ENCODE measurements around the gene JMJD6. TPM values are rescaled to one million over a fixed set of nuclear protein-coding genes. Genes with fewer than 3 reads are reported as not detected.
A peak's percentile ranks its signal among the peaks of the same experiment; 100 is the strongest.

The JMJD6 gene
- total RNA-seq, 4 donors from 2014 or later, result 13.8 to 22.1 (median 17.7) TPM

DNA sequence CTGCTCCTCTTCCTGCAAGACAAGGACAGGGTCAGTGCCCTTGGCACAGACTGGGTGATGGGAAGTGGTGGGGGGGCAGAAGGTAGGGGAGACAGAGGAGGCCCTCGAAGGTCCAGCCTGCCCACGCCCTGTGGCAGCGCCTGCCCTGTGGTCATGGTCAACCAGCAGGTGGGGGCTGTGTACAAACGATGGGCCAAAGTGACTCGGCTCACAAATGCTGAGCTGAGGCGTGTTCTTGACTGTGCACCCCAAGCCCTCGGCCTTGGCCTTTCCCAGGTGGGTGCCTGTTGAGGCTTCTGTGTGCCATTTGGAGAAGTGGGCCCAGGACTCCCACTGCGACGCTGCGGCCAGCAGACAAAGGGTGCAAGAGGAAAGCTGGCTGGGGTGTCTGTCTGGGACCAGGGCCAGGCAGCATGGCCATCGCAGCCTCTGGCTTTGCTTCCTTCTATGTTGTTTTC, 38.2 kb downstream of the JMJD6 start:
- Histone ChIP-seq H3K9me3 (no peaks in the 10 kb centered on the region), H3K36me3 (peaks cover 10% of the 10 kb centered on the region), H3K4me3 (peak overlapping the region; percentile 7), H3K27ac (peak overlapping the region; percentile 92), H3K4me1 (peaks cover 45% of the 10 kb centered on the region), H3K27me3 (no peaks in the 10 kb centered on the region)
- WGBS, result 61% methylated on average over 11 of the region's 11 CpGs
- TF ChIP-seq POLR2A (IDR thresholded peaks at IDR 0.05) (no peak), EP300 (IDR thresholded peaks at IDR 0.05) (no peak), POLR2AphosphoS5 (IDR thresholded peaks at IDR 0.05) (no peak)
- TF ChIP-seq, protein P1, sequence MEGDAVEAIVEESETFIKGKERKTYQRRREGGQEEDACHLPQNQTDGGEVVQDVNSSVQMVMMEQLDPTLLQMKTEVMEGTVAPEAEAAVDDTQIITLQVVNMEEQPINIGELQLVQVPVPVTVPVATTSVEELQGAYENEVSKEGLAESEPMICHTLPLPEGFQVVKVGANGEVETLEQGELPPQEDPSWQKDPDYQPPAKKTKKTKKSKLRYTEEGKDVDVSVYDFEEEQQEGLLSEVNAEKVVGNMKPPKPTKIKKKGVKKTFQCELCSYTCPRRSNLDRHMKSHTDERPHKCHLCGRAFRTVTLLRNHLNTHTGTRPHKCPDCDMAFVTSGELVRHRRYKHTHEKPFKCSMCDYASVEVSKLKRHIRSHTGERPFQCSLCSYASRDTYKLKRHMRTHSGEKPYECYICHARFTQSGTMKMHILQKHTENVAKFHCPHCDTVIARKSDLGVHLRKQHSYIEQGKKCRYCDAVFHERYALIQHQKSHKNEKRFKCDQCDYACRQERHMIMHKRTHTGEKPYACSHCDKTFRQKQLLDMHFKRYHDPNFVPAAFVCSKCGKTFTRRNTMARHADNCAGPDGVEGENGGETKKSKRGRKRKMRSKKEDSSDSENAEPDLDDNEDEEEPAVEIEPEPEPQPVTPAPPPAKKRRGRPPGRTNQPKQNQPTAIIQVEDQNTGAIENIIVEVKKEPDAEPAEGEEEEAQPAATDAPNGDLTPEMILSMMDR (IDR thresholded peaks at IDR 0.05), result no peak
- no peak for DNase-seq (ENCODE audit: low spot score in 2 of 2)

DNA sequence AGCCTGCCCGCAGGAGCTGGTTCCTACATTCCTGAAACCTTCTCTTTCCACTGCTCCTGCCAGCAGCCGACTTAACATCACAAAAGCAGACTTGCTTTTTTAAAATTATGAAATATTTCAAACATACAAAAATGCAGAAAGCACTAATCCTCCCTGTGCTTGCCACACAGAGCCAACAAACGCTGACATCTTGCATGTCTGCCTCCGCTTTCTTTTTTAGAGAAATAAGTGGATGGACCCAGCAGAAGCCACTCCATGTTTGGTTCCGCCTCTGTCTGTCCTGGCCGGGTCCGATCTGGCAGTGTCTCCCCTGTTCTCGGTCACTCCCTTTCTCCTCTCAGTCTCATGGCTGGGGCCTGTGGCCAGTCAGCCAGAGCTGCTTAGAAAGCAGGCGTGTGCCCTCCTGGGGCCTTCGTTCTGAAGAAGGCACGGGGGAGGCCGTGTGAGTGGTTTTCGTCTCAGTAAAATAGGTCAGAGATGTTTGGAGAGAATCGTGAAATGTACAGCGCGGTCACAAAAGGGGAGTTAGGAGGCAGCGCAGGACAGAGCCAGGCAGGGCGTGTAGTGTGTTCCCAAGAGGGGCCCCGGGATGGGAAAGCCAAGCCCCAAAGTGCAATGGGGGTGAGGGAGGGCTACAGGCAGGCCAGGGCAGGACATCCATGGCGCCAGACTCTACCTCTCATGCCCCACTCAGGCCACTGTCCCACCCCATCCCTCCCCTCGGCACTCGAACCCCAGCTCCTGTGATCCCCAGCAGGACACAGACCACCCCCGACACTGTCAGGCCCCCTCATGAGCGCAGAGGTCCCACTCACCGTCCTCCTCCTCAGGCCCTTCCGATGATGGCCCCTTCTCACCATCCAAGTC, 38.9 kb downstream of the JMJD6 start:
- no peak for DNase-seq (ENCODE audit: low spot score in 2 of 2)
- Histone ChIP-seq H3K9me3 (no peaks in the 10 kb centered on the region), H3K4me1 (peaks cover 51% of the 10 kb centered on the region), H3K36me3 (peaks cover 10% of the 10 kb centered on the region), H3K27me3 (no peaks in the 10 kb centered on the region), H3K4me3 (peak overlapping the region; percentile 7), H3K27ac (peak overlapping the region; percentile 92)
- TF ChIP-seq, protein P1 (IDR thresholded peaks at IDR 0.05), result no peak
- no peak for TF ChIP-seq EP300 (IDR thresholded peaks at IDR 0.05)
- no peak for TF ChIP-seq POLR2AphosphoS5 (IDR thresholded peaks at IDR 0.05)
- no peak for TF ChIP-seq POLR2A (IDR thresholded peaks at IDR 0.05)
- WGBS, result 76% methylated on average over 26 of the region's 26 CpGs

DNA sequence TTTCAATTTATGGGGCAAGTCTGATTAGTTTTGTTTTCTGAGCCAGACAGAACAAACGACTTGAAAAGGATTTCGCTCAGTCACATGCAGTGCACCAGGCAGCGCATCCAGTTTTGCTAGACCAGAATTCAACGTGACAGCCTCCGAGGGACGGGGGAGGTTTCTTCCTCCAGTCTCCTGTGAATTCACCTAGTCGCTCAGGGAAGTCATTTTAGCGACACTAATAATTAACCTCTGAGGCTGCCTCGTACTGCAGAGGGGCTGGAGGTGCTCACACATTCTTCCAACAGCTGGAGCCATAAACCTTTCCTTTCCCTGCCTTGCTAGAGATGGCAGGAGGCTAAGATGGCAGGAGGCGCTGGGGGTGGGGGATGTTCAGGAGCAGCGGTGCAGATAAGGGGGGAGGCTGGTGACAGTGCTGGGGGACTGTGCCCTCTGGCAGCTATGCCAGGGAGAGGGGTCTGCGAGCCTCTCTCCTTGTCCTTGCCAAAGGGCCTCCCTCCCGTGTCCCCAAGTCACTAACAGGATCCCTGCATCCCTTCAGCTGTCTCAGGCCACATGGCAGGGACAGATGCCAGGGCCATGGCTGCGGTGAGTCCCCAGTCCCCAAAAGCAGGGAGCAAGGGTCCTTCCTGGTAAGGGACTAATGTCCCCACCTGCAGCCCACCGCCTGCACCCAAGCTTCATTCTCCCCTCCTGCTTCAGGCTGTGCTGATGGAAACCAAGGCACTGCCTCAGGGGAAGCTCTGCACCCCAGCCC, 39.7 kb downstream of the JMJD6 start:
- H3K4me1 ChIP-seq, result peaks cover 60% of the 10 kb centered on the region
- H3K9me3 ChIP-seq, result no peaks in the 10 kb centered on the region
- WGBS, result 62% methylated on average over 15 of the region's 15 CpGs
- TF ChIP-seq EP300 (IDR thresholded peaks at IDR 0.05) (no peak), POLR2AphosphoS5 (IDR thresholded peaks at IDR 0.05) (no peak), POLR2A (IDR thresholded peaks at IDR 0.05) (no peak)
- TF ChIP-seq, protein P1 (IDR thresholded peaks at IDR 0.05), result no peak
- peaks cover 10% of the 10 kb centered on the region for H3K36me3 ChIP-seq
- no peak for DNase-seq (ENCODE audit: low spot score in 2 of 2)
- H3K4me3 ChIP-seq, result no peak overlapping the region
- H3K27ac ChIP-seq, result peak overlapping the region; percentile 92
- no peaks in the 10 kb centered on the region for H3K27me3 ChIP-seq

DNA sequence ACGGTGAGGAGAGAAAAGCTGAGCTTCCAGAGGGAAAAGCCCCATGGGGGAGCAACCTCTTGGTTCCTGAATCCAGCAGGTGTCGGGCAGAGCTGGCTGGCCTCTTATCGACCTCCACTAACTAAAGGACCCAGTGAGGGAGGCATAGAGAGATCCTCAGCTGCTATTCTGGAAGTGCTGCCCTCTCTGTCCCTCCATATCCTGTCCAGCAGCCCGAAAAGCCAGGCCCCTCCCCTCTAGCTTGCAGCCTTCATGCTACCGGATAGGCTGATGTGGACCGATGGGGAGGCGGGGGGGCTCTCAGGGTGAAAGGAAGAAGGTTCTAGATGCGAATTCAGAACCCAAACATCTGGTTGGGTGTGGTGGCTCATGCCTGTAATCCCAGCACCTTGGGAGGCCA, 40.6 kb downstream of the JMJD6 start:
- H3K27ac ChIP-seq, result no peak overlapping the region
- H3K4me1 ChIP-seq, result peaks cover 63% of the 10 kb centered on the region
- H3K4me3 ChIP-seq, result no peak overlapping the region
- WGBS, result 86% methylated on average over 8 of the region's 8 CpGs
- peaks cover 11% of the 10 kb centered on the region for H3K36me3 ChIP-seq
- H3K9me3 ChIP-seq, result no peaks in the 10 kb centered on the region
- TF ChIP-seq POLR2A (IDR thresholded peaks at IDR 0.05), result no peak
- TF ChIP-seq, protein P1 (IDR thresholded peaks at IDR 0.05), result no peak
- no peak for TF ChIP-seq EP300 (IDR thresholded peaks at IDR 0.05)
- TF ChIP-seq POLR2AphosphoS5 (IDR thresholded peaks at IDR 0.05), result no peak
- no peaks in the 10 kb centered on the region for H3K27me3 ChIP-seq
- no peak for DNase-seq (ENCODE audit: low spot score in 2 of 2)

DNA sequence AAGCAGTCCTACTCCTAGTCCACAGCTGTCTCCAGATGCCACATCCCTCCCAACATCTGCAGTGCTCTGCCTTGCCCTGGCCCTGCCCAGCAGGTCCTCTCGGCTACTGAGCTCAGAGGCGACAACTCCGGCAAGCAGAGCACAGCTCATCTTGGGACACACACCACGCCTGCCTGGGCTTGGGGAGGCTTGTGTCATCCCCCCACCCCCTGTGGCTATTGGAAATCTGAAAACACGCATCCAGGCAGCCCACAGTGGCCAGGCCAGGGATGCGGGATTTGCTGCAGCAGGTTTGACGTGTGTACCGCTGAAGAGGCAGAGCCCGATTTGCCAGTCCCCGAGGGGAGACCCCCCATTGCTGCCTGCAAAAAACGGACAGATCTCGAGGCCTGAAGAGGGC, 41.0 kb downstream of the JMJD6 start:
- Histone ChIP-seq H3K9me3 (no peaks in the 10 kb centered on the region), H3K4me1 (peaks cover 63% of the 10 kb centered on the region), H3K4me3 (no peak overlapping the region), H3K36me3 (peaks cover 16% of the 10 kb centered on the region), H3K27me3 (no peaks in the 10 kb centered on the region), H3K27ac (no peak overlapping the region)
- TF ChIP-seq POLR2AphosphoS5 (IDR thresholded peaks at IDR 0.05), result no peak
- no peak for TF ChIP-seq POLR2A (IDR thresholded peaks at IDR 0.05)
- TF ChIP-seq, protein P1 (IDR thresholded peaks at IDR 0.05), result no peak
- TF ChIP-seq EP300 (IDR thresholded peaks at IDR 0.05), result no peak
- 74% methylated on average over 12 of the region's 12 CpGs for WGBS
- DNase-seq (ENCODE audit: low spot score in 2 of 2), result no peak
